D721Med (cell line): Measurements from ENCODE around the gene FTO.

Experiments used
- DNase-seq: peaks from one replicate; pipeline ENCODE4 v3.0.0; 2011; ENCODE audit warnings: low spot score; ENCODE audit not compliant: insufficient read length
- FAIRE-seq: peaks from 2 replicates; lab custom pipeline; 2011; peaks lifted over from hg19 to GRCh38; lab: Jason Lieb, UNC
- CTCF ChIP-seq: IDR thresholded peaks from 2 replicates; pipeline ENCODE4 v1.5.1; 2012; ENCODE audit warnings: mild to moderate bottlenecking, control low read depth; ENCODE audit not compliant: insufficient read depth; ENCODE audit errors: missing control alignments

The FTO gene

GRCh38 chr16:53988136-53988535, 284.2 kb downstream of the FTO start:
- TF ChIP-seq CTCF, result no peak
- FAIRE-seq (no peak), DNase-seq (no peak)

GRCh38 chr16:53989597-53989996, 285.6 kb downstream of the FTO start:
- FAIRE-seq, result no peak
- no peak for TF ChIP-seq CTCF
- no peak for DNase-seq

- no peak for DNase-seq
- no peak for TF ChIP-seq CTCF
- FAIRE-seq, result no peak
Observed at GRCh38 chr16:53991754-53992378, 287.9 kb downstream of the FTO start.

GRCh38 chr16:53995378-53995777, 291.4 kb downstream of the FTO start:
- FAIRE-seq, result no peak
- TF ChIP-seq CTCF, result no peak

GRCh38 chr16:53996961-53997360, 293.0 kb downstream of the FTO start:
- TF ChIP-seq CTCF, result no peak
- no peak for FAIRE-seq
- no peak for DNase-seq

More at GRCh38 chr16:53995378-53995777, 291.4 kb downstream of the FTO start:
- no peak for DNase-seq

GRCh38 chr16:53998024-53998810, 294.3 kb downstream of the FTO start:
- TF ChIP-seq CTCF, result no peak
- no peak for FAIRE-seq

More at GRCh38 chr16:53998024-53998810, 294.3 kb downstream of the FTO start:
- no peak for DNase-seq
